ENCODE data around the gene SFMBT1. TPM values are rescaled to one million over a fixed set of nuclear protein-coding genes. Genes with fewer than 3 reads are reported as not detected.

SFMBT1 gene
- total RNA-seq, 1 donor, result 7.5 TPM

DNA sequence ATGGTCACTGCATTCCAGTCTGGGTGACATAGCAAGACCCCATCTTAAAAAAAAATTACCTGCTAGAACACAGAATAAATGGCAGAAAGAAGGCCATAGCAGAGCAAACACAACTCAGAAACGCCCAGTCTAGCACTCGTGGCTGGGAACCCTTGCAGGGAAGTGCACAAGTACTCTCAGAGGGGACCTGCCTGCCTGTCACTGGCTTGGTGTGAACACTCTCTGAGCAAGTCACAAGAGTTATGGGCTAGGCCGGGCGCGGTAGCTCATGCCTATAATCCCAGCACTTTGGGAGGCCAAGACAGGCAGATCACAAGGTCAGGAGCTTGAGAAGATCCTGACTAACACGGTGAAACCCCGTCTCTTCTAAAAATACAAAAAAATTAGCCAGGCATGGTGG lies 17.2 kb downstream of the SFMBT1 start:
- no peak for DNase-seq (ENCODE audit: low read depth)
- TF ChIP-seq, protein P1, sequence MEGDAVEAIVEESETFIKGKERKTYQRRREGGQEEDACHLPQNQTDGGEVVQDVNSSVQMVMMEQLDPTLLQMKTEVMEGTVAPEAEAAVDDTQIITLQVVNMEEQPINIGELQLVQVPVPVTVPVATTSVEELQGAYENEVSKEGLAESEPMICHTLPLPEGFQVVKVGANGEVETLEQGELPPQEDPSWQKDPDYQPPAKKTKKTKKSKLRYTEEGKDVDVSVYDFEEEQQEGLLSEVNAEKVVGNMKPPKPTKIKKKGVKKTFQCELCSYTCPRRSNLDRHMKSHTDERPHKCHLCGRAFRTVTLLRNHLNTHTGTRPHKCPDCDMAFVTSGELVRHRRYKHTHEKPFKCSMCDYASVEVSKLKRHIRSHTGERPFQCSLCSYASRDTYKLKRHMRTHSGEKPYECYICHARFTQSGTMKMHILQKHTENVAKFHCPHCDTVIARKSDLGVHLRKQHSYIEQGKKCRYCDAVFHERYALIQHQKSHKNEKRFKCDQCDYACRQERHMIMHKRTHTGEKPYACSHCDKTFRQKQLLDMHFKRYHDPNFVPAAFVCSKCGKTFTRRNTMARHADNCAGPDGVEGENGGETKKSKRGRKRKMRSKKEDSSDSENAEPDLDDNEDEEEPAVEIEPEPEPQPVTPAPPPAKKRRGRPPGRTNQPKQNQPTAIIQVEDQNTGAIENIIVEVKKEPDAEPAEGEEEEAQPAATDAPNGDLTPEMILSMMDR (IDR thresholded peaks at IDR 0.05; ENCODE audit: insufficient read depth, low read length), result no peak

DNA sequence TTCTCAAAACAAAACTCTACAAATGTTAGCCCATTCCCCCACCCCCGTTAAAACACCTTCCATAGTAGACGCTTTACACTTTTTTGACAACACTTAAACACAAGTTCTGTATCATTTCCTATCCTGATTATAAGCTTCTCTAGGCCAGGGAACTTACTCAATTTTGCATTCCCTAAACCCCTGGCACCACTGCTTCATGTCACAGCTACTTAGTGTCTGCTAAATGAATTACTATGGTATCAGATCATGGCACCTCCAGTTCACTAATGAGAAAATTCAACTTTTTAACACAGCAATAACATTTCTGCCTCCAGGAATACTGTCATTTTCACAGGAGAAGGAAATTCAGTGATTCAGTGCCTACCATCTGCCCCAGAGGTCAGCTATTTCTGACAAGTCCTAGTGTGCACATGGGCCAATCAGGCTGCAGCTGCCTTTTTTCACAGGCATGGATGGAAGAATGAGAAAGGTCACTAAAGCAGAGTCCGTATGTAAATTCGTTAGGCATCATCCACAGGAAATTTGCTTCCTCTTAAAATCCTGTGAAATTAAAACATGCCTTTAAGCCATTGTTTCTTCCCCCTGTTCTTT lies 18.5 kb downstream of the SFMBT1 start:
- TF ChIP-seq, protein P1 (IDR thresholded peaks at IDR 0.05; ENCODE audit: insufficient read depth, low read length), result no peak
- H3K4me3 ChIP-seq (ENCODE audit: low read depth, low read length), result no peak overlapping the region
- DNase-seq (ENCODE audit: low read depth), result no peak

More for the DNA sequence above, 17.2 kb downstream of the SFMBT1 start:
- no peak overlapping the region for H3K4me3 ChIP-seq (ENCODE audit: low read depth, low read length)

DNA sequence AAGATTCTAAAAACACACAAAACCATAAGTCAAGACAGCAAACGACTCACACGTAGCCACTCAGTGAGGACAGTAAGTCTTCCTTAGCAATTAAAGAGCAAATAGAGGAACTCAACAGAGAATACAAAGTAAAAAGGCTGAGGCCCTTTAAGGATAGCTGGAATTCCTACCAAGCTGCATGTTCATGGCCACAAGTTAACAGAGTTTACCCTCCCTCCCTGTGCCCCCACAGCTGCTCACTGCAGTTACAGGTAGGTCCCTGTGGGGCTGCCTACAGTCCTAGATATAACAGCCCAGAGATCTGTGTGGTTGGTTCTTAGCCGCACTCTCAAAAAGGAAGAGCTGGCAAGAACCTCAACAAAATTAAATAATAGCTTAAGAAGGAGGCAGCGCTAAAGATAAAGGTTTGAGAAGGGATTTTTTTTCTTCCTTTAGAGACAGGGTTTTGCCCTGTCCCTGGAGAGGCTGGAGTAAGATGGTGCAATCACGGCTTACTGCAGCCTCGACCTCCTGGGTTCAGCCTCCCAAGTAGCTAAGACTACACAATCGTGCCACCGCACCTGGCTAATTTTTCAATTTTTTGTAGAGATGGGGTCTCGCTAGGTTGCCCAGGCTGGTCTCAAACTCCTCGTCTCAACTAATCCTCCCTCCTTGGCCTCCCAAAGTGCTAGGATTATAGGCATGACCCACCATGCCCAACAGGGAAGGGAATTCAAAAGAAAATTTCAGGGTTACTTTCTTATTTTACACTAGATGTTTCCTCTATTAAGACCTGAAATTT lies 19.3 kb downstream of the SFMBT1 start:
- no peak overlapping the region for H3K4me3 ChIP-seq (ENCODE audit: low read depth, low read length)
- TF ChIP-seq, protein P1 (IDR thresholded peaks at IDR 0.05; ENCODE audit: insufficient read depth, low read length), result no peak
- no peak for DNase-seq (ENCODE audit: low read depth)

DNA sequence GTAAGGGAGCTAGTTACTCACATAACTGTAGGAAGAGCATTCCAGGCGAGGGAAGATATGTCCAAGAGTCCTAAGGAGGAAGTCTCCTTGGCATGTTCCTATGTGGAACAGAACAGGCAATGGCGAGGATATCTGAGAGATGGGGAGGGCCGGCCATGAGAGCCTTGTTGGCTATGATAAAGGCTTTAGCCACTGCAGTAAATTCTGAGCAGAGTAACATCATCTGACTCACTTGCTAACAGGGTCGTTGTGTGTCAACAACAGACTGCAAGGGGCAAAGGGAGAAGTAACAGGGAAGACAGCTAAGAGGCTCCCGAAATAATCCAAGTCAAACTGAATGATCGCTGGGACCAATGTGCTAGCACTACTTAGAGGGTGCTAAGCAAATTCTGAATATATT lies 21.6 kb downstream of the SFMBT1 start:
- H3K4me3 ChIP-seq (ENCODE audit: low read depth, low read length), result no peak overlapping the region
- TF ChIP-seq, protein P1 (IDR thresholded peaks at IDR 0.05; ENCODE audit: insufficient read depth, low read length), result no peak
- no peak for DNase-seq (ENCODE audit: low read depth)

DNA sequence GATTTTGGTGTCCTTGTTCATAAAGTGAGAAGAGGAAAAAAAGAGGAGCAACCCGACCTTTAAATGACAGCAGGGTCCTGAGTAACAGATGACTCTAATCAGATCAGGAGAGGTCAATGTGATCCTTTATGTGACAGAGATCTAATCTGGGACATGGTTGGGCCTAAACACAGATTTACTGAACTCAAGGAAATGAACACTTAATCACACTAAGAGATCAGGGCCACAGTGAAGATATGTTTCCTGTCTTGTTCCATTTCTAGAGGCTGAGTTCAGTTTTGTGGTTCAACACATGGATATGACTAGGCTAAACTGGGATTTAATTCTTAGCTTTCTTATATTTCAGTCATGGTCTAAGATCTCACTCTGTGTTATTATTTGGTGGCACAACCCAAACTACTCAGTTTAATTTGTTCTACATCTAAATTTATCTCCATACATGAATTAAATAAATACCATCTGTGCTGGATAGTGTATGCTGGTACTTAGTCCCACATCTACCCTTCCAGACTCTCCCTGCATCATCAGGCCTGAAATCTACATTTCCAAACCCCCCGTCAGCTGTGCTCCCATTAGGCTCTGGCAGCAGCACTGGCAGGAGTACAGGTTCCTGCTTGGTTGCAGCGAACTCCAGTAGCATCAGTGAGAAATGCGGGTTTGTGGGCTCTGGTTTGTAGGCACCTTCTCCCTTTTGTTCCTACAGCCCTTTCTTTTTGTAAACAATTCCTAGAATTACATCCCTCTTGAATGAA lies 22.6 kb downstream of the SFMBT1 start:
- DNase-seq (ENCODE audit: low read depth), result no peak
- TF ChIP-seq, protein P1 (IDR thresholded peaks at IDR 0.05; ENCODE audit: insufficient read depth, low read length), result no peak
- no peak overlapping the region for H3K4me3 ChIP-seq (ENCODE audit: low read depth, low read length)

DNA sequence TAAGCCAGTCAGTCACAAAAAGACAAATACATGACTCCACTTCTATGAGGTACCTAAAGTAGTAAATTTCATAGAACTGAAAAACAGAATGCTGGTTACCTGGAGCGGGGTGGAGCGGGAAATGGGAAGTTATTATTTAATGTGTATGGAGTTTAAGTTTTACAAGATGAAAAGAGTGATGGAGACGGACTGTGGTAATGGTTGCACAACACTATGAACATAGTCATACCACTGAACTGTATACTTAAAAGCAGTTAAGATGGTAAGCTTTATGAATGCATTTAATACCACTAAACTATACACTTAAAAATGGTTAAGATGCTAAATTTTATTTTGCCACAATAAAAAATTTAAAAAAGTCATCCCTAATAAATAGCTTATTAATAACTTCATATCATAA lies 23.2 kb downstream of the SFMBT1 start:
- TF ChIP-seq, protein P1 (IDR thresholded peaks at IDR 0.05; ENCODE audit: insufficient read depth, low read length), result no peak
- no peak for DNase-seq (ENCODE audit: low read depth)
- no peak overlapping the region for H3K4me3 ChIP-seq (ENCODE audit: low read depth, low read length)

All from fibroblast of the aortic adventitia (primary cell).